HG02840 (cell line): ENCODE measurements around the gene FOXN3.

Source experiments
- ATAC-seq: cut with Tn5 transposase; IDR thresholded peaks from one replicate; pipeline ENCODE4 v1.9.1; 2021; ENCODE audit warnings: mild to moderate bottlenecking, moderate library complexity, moderate number of reproducible peaks; ENCODE audit not compliant: unreplicated experiment, low FRiP score

FOXN3 gene

GRCh38 chr14:89415159-89415558 is 1.9 kb downstream of the FOXN3 start:
- no peak for ATAC-seq

- no peak for ATAC-seq
Measured at GRCh38 chr14:89411976-89412375, 5.1 kb downstream of the FOXN3 start.

- no peak for ATAC-seq
Measured at GRCh38 chr14:89409961-89410360, 7.1 kb downstream of the FOXN3 start.

- ATAC-seq, result no peak
Measured at GRCh38 chr14:89408907-89409700, 7.9 kb downstream of the FOXN3 start.

- ATAC-seq, result no peak
Measured at GRCh38 chr14:89407856-89408255, 9.2 kb downstream of the FOXN3 start.

- ATAC-seq, result no peak
Measured at GRCh38 chr14:89406941-89407340, 10.1 kb downstream of the FOXN3 start.

DNA sequence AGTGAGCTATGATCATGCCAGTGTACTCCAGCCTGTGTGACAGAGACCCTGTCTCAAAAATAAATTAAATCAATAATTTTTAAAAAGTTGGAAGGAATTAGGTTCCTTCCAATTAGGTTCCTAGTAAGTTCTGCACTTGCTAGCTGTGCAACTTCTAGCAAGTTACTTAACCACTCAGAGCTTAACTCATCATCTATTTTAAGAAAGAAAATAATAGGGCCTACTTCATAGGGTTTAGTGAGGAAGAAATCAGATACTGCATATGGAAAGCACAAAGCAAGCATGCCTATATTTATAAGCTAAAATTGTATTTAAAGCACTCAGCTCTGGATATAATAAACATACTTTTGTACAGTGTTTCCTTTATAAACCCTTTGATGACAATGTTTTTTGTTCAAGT is 10.7 kb downstream of the FOXN3 start:
- ATAC-seq, result no peak

DNA sequence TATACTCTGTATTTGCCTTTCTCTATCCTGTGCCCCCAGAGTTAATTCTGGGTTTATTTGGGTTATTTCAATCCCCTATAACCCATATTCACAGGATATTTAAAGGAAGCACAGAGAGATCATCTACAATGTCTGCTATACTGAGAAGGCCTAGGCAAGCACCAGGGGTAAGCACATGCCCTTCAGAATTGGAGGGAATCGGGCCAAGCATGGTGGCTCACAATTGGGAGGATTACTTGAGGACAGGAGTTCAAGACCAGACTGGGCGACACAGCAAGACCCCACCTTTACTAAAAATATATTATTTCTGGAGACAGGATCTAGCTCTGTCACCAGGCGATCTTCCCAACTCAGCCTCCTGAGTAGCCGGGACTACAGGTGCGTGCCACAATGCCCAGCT is 11.3 kb downstream of the FOXN3 start:
- ATAC-seq, result no peak

- ATAC-seq, result no peak
Measured at GRCh38 chr14:89402363-89402762, 14.7 kb downstream of the FOXN3 start.

- no peak for ATAC-seq
Measured at GRCh38 chr14:89401761-89402160, 15.3 kb downstream of the FOXN3 start.

- ATAC-seq, result no peak
Measured at GRCh38 chr14:89401241-89401640, 15.8 kb downstream of the FOXN3 start.

DNA sequence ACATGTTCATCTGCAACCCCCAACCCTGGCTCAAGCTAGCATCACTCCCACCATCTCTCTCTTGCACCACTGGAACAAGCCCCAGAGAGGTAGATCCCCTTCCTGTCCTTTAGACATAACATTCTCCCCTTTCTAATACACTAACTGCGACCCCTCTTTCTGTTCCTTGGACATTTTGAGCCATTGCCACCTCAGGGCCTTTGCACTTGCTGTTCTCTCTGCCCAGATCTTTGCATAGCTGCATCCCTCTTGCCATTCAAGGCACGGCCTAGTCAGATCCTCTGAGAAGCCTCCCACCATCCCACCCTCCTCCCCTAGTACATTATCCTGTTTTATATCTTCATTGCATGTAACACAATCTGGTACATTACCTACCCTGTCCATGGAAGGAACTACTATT is 16.5 kb downstream of the FOXN3 start:
- no peak for ATAC-seq

DNA sequence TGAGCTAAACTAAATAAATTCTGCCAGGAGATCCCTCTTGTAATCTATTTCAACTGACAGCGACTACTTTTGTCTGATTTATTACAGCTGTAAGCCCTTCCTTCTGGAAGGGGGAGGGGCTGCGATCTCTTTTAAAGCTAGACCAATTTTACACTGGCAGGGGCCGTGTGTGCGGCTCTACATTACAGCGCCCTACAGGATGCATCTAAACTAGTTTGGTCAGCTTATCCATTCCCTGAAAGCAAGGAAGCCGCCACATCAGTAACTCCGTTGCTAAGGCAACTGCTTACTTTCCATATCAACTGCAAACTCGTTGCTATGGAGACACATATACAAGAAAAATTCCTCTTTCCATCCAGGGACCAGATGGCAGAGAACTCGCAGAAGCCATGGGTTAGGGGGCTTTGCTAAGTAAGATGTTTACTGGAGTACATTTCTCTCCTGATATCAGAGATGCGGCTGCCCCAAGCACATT is 17.4 kb downstream of the FOXN3 start:
- ATAC-seq, result no peak

DNA sequence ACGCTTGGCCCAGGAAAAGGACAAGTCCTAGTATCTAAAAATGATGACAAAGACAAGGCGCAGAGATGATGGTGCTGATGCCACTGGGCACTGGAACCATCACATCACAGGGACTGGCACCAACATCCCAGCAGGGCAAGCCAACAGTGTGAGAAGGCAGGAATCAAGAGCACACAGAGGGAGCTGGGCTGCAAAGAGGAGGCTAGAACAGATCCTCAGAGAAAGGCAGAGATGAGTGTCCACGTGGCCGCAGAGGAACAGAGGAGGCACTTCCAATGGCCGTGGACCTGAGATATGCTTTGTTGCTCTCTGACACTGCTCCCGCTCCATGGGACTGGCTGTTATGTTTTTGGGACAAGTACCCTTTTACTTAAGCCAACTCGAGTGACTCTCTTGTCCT is 17.9 kb downstream of the FOXN3 start:
- no peak for ATAC-seq

GRCh38 chr14:89397569-89398230 is 19.3 kb downstream of the FOXN3 start:
- ATAC-seq, result no peak

- no peak for ATAC-seq
Measured at GRCh38 chr14:89394972-89395371, 22.1 kb downstream of the FOXN3 start.

GRCh38 chr14:89393222-89393745 is 23.7 kb downstream of the FOXN3 start:
- ATAC-seq, result no peak

DNA sequence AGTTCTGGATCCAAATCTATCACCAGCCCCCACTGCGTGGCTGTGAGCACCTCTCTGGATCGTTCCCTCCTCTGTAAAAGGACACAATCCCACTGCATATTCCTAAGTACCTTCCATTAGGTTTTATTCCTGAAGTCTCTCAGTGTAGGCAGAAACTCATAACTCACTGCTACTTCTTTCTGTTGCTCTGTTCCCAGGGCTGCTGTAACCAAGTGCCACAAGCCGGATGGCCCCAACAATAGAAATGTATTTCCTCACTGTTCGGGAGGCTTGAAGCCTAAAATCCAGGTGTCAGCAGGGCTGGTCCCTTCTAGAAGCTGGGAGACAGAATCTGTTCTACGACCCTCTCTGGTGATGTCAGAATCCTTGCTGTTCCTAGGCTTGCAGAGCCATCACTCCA is 24.9 kb downstream of the FOXN3 start:
- no peak for ATAC-seq

GRCh38 chr14:89391556-89391955 is 25.5 kb downstream of the FOXN3 start:
- no peak for ATAC-seq

GRCh38 chr14:89391123-89391522 is 25.9 kb downstream of the FOXN3 start:
- no peak for ATAC-seq

- ATAC-seq, result no peak
Measured at GRCh38 chr14:89388853-89389252, 28.2 kb downstream of the FOXN3 start.
